Muscle of back (tissue), 11 donors: ENCODE measurements around the gene RBM47. TPM values are rescaled to one million over a fixed set of nuclear protein-coding genes. Genes with fewer than 3 reads are reported as not detected.
A peak's percentile ranks its signal among the peaks of the same experiment; 100 is the strongest.
"Not testable (repeated sequence)": the region's sequence is repeated elsewhere in the genome, so short reads cannot be mapped to it uniquely, and the experiment has no call there.

Experiments used
- DNase-seq, 3 donors: peaks; one replicate each; pipeline versions ENCODE4 v3.0.0 to v3.0.0-alpha.2; 2013
- polyA plus RNA-seq, 10 donors: library from polyadenylated mRNA; unstranded; fragments of 120-200 nt; gene quantifications; one replicate each; pipeline ENCODE4 v1.2.1, GENCODE V29; 2013; ENCODE audit not compliant: insufficient read length in 10 of 10

The RBM47 gene
- polyA plus RNA-seq, 10 donors: 1.0 to 3.0 (median 1.5) TPM

DNA sequence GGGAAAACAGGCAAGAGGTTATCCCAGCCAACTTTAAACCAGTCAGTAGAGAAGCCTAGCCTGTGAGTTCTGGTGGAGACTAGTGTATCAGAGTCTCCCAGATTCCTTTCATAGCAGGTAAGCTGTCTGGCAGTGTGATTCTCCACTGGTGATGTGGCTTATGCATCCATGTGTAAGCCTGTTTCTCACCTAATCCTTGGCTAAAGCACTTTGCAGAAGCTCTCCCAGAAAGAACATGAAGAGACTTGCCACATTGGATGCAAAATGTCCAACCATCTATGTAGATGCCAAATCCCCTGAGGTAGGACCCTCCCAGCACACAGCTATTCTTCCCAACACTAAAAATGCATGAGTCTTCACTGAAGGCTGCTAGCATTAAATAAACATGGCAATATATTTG is 182.8 kb downstream of the RBM47 start:
- no peak for DNase-seq

DNA sequence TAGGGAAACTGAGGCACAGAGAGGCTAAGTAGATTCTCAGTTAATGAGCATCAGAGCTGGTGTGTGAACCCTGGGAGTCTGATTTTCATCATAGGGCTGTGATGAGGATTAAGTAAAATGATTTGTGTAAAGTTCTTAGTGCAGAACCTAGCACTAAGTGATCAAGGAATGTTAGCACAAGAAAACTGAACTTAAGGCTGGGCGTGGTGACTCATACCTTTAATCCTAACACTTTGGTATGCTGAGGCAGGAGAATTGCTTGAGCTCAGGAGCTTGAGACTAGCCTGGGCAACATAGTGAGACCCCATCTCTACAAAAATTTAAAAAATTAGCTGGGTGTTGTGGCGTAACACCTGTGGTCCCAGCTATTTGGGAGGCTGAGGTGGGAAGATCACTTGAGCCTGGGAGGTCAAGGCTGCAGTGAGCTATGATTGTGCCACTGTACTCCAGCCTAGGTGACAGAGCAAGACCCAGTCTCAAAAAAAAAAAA is 183.4 kb downstream of the RBM47 start:
- not testable (repeated sequence) for DNase-seq

DNA sequence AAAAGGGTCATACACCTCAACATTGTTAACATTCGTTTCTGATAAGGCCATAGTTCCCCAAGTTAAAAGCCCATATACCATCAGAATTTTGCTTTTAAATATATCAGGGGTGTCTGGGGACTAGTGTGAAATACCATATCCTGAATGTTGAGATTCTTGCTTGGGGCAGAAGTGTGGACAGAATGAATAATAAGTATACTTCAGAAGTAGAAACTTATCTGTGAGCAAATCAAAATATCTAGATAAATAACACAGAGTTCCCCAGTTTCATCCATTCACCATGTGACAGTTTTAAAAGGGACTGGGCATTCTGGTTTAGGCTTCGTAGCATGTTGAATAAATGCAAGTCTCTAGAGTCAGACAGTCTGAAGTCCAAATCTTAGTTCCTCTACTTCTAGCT is 184.0 kb downstream of the RBM47 start:
- DNase-seq: no peak

DNA sequence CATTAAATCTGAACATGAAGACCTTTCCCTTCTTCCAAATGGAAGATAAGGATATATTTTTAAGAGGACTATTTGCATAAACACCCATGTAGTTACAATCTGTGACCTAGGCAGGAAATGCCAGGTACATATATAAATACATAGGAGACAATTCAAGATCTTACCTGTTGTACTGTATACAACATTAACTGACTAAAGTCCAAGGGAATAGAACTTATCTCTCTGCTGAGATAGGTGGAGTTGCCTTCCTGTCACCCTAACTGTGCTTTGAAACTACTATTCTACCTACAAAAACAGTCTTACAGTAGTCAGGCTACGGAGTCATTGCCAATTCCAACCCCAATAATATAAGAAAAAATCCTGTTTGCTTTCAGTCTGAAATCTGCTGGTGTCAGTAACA is 188.2 kb downstream of the RBM47 start:
- DNase-seq: no peak

DNA sequence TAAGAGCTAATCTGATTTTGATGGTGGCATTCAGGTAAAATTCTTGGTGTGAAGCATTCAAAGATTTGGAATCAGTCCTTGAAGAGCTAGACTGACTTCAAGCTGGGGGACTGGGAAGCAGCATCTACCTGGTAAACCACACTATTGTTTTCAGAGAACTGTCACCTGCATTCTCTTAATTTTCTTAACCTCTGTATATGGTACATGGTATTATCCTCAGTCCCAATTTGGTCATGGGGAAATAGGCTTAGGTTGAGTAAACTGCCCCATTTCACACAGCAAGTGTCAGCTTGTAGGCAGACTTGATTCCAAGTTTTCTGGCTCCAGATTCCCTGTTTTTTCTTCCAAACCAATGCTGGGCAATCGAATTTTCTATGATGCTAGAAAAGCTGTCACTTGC is 190.1 kb downstream of the RBM47 start:
- DNase-seq: no peak

DNA sequence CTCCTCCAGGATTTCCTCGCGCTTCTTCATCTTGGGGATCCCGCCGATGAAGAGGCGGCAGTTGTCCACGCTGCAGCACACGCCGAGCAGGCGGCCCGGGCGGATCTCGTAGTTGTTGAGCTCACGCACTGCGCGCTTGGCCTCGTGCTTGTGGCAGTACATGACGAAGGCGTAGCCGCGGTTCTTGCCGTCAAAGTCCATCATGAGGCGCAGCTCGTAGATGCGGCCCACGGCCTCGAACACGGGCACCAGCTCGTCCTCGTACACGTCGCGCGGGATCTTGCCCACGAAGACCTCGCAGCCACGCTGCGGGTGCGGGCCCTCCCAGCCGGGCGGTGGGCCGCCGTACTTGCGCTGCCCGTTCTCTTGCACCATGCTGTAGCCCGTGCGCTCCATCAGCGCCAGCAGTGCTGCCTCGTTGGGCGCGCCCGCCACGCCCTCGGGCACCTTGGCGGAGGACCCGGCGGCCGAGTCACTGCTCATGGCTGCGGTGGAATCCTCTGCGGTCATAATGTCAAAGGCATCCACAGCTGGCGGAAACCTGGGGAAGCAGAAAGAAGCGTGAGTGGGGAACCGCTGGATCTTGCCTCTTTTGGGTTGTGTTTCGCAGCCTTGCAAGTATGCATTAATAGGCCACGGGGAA is 191.2 kb downstream of the RBM47 start:
- no peak for DNase-seq

DNA sequence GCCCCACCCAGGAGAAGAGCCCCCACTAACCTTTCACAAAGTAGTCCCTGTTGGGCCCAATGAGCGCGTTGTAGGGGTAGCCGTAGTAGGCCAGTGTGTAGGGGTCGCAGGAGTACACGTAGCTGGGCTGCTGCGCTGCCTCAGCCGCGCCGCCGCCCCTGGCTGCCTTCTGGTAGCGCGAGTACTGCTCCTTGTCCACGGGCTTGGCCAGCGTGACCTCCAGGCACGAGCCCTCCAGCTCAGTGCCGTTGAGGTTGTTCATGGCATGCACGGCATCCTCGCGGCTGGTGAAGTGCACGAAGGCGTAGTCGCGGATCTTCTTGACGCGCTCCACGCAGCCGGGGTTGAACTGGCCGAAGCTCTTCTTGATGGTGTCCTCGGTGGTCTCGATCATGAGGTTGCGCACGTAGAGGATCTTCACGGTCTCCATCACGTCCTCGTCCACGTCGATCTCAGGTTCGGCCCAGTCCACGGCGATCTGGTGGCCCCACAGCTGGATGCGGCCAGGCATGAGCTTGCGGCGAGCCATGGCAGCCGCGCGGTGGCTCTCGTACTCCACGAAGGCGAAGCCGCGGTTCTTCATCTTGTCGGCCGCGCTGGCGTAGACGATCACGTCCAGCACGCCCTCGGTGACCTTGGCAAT is 191.8 kb downstream of the RBM47 start:
- DNase-seq: no peak

DNA sequence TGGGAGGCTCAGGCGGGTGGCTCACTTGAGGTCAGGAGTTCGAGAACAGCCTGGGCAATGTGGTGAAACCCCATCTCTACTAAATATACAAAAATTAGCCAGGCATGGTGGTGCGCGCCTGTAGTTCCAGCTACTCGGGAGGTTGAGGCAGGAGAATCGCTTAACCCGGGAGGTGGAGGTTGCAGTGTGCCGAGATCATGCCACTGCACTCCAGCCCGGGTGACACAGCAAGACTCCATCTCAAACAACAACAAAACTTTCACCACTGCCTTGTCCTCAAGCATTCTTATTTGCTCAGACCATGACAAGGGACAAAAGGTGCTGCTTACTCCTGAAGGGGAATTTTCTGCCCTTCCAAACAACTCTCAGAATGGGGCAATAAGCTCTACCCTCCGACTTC is 194.4 kb downstream of the RBM47 start:
- DNase-seq: not testable (repeated sequence)

DNA sequence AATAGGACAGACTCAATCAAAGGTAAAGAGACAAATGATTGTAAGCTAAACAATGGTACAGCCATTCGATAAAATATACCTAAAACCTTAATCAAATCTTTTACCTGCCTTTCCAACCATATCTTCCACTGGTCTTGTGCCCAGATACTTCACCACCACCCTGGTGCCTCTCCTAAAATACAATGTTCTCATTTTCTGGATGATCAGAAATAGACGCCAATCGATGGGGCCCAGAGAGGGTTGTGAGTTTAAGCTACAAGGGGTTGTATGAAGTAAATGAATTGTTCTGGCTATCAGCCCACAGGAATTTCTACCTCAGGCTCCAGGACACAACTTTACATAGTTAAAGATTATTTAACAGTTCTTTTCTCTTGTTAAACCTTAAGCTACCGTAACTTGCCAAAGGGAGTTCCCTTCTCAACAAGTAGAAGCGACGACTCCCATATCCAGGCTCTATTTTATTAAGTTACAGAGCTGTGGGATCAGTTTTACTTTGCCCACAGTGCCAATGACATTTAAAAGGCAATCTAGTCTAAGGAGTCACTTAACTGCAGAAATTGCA is 195.5 kb downstream of the RBM47 start:
- DNase-seq: no peak

DNA sequence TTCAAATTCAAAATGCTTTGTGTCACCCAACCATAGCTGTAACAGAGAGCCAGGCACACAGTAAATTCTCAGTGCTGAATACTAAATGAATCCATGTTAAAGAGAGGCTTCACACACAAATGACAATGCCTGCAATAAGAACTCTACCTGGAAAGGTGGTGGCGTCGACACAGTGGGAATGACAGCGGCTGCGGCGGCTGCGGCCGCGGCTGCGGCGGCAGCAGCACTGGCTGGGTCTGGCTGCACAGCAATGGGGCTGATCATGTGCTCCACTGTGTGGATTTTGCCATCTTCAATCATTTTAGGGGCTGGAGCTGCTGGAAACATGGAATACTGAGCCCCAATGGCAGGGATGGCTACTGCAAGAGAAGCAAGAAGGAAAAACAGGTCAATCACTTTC is 197.2 kb downstream of the RBM47 start:
- no peak for DNase-seq

DNA sequence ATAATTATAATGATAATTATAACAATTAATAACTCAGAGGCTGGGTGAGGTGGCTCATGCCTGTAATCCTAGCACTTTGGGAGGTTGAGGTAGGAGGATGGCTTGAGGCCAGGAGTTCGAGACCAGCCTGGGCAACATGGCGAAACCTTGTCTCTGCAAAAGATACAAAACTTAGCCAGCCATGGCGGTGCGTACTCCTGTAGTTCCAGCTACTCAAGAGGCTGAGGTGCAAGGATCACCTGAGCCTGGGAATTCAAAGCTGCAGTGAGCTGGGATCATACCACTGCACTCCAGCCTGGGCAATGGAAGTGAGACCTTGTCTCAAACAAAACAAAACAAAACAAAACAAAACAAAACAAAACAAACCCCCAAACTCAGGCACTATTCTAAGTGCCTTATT is 201.8 kb downstream of the RBM47 start:
- not testable (repeated sequence) for DNase-seq

DNA sequence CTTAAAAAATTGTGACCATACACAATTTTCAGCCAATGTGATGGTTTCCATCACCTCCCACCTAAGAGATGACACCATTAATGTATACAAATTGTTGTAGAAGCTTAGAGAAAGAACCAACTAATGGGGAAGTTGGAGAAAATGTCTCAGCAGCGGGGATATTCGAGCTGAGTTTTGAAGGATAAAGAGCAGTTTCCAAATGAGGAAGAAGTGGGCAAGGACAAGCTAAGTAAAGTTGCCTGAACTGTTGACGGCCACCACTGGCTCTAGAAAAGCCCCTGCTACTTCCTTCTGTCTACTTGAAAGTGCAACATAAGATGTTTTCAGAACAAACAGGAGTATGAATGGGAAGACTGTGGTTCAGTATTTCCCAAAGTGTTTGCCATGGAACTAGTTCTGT is 202.5 kb downstream of the RBM47 start:
- peak in 2 of 3 donors; percentile 3 to 15 for DNase-seq

DNA sequence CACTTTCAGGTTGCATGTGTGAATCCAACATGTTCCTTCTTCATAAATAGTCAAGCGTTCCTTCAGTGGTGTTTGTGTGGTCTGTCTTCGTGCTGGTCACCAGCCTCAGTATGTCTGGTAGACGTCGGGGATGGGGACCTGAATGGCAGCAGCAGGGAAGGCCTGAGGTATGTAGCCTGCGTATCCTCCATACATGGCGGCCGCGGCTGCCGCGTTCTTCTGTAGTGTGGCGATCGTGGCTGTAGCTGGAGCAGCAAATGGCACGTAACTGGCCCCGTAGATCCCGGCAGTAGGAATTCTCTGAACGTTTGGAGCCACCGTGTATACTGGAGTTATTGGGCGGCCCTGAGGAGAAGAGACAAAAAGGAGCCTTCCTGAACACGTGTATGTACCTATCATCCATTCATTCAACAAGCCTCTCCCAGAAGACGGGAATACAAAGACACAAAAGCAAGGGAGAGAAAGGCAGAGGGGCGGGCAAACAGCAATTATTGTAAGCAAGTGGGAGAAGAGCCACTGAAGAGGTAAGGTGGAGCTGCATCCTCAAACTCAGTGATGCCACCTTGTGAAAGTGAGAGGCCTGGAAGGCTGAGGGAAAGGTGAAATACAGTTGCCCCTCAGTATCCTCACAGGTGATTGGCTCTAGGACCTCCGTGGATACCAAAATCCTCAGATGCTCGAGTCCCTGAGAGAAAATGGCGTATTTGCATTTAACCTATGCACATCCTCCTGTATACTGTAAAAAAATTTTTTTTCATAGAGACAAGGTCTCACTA is 203.7 kb downstream of the RBM47 start:
- no peak for DNase-seq

DNA sequence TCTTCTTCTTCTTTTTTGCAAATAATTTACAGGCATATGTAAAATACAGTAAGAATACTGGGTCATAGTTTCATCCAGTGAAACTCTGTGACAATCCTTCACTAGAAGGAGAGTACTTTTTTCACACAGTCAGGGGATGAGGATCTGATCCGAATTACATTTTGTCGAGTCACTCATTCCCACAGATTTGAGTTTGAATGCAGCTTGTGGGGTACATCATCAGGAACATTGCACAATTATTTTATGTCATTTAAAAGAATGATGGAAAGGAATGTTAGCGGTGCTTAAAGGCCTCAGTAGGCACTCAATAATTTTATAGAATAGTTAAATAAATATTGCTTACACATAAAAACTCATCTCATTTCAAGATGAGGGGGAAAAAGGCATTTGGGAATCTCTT is 205.9 kb downstream of the RBM47 start:
- DNase-seq: peak in 1 of 3 donors; percentile 32

DNA sequence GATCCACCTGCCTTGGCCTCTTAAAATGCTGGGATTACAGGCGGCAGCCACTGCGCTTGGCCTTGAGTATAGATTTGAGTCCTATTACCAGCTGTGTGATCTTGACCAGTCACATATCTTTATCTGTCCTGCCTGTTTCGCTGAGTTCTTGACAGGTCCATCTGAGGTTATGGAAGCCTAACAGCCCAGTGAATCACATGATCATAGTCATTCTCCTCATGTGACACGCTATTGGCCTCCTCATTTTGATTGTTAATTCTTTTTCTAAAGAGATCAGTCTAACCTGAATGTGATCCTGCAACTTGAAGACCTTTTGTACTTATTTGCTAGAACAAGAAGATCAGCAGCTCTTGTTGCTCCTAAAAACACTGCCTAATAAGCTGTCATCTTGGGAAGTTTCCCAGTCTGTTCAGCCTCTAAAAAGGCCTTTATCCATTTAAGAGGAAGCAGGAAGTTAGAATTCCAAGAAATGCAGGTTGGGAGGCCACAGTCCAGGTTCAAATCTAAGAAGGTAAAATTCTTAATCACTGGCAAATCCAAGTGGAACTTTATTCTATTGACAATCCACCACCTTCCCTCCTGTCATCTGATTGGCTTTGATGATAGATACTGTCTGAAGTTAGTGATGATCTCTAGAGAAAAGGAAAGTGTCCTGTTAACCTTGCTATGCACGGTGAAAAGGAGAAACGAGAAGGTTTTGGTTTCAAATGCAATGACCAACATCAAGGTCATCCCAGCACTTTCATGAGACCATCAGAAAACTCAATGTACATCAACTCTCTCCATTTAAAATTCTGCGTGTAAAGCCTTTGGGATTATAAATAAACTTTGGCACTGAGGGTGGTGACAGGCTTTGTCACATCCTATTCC is 207.6 kb downstream of the RBM47 start:
- DNase-seq: no peak

DNA sequence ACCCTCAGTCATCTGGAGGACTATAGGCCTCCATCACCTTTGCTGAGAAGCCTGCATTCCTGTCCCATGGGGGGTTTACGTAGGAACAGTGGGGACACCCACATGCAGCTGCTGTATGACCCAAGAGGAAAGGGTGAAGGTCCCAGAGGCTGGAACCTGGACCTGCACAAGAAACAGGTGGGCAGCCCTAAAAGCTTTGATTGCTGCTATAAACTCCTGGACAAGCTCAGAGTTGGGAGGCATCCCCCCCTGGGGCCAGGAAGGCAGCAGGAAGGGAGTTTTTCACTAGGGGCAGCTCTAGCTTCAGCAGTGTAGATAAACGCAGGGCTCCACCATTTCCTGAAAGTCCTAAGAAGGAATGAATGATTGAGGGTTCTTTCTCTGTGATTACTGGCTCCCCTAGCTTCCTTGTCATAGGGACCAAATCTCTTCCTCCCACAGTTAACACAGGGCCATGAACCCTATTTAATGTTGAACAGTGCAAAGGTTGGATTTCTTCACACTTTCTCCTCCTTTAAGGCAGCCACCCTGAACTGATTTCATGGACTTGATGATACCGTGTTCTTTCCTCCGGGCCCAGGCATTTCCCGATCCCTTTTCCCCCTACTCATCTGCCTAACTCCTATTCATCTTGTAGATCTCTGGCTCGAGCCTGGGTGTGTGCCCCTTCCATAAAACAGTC is 210.3 kb downstream of the RBM47 start:
- no peak for DNase-seq

DNA sequence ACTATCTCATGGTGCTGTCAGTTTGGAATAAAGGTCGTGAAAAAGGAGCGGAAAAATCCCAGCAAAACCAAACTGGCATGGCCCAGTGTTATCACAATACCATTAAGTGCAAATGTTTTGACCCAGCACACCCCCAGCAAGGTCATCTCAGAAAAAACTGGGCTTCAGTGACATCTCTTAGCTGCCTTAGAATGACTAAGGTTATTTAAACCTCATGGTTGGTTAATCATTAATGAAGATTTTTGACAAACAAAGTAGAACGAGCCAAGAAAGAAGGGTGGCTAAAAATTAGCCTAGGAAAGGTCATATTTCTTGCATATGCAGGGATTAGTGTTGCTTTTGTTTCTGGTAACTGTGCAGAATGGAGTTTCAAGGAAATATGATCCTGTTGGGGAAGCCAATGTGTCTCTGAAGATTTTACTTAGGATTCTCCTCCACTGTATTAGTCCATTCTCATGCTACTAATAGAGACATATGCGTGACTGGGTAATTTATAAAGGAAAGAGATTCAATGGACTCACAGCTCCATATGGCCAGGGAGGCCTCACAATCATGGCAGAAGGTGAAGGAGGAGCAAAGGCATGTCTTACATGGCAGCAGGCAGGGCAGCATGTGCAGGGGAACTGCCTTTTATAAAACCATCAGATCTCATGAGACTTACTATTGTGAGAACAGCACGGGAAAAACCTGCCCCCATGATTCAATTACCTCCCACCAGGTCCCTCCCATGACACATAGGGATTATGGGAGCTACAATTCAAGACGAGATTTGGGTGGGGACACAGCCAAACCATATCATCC is 211.0 kb downstream of the RBM47 start:
- DNase-seq: no peak

DNA sequence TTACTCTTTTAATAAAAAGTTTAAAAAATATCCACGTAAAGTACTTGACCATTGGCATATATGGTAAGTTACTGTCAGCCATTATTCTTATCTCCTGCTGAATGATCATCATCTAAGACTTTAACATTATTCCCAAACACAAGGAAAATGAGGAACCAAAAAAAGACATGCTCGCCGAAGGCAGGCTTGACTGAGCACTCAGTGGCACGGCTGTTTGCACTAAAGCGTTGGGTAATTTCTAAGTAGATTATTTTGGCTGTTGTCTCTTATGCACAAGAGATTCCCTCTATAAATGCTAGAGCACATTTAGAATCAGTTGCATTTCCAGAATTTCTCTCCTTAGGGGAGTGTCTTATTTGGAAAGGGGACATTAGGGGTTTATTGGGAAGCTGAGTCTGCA is 211.7 kb downstream of the RBM47 start:
- no peak for DNase-seq

DNA sequence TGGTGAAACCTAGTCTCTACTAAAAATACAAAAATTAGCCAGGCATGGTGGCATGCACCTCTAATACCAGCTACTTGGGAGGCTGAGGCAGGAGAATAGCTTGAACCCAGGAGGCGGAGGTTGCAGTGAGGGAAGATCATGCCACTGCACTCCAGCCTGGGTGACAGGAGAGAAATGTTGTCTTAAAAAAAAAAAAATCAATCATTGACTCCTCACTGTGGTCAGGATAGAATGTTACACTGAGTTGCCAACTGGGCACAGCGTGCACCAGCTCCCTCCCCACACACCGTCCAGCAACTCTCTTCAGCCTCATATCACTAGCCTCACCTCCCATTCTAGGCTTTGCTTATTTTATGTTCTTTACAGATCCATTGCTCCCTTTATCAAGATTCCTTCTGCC is 215.0 kb downstream of the RBM47 start:
- DNase-seq: no peak
